Kidney (tissue), 14 donors: ENCODE results near the gene SSTR1. TPM values are rescaled to one million over a fixed set of nuclear protein-coding genes. Genes with fewer than 3 reads are reported as not detected.

Experiments
- DNase-seq, 5 donors: peaks; one replicate each; pipeline ENCODE4 v3.0.0-alpha.2; 2013 to 2020
- FAIRE-seq: peaks from 2 replicates; lab custom pipeline; 2012; peaks lifted over from hg19 to GRCh38; lab: Jason Lieb, UNC
- H3K27ac ChIP-seq, 2 donors: one replicate each; pipeline ENCODE4 v1.7.0; 2013; ENCODE audit warnings: low read depth in 2 of 2, low read length in 2 of 2, inconsistent platforms in 1 of 2
- H3K27me3 ChIP-seq: one replicate; pipeline ENCODE4 v1.7.1; 2013; ENCODE audit warnings: low read length, inconsistent platforms; ENCODE audit not compliant: control insufficient read depth, insufficient read depth
- H3K36me3 ChIP-seq, 3 donors: one replicate each; pipeline versions ENCODE4 v1.7.0 to v1.7.1; 2013; ENCODE audit warnings: low read length in 3 of 3, control low read depth in 1 of 3, inconsistent platforms in 1 of 3; ENCODE audit not compliant: insufficient read depth in 3 of 3, control insufficient read depth in 2 of 3
- H3K4me1 ChIP-seq, 3 donors: one replicate each; pipeline versions ENCODE4 v1.7.0 to v1.7.1; 2013; ENCODE audit warnings: low read length in 3 of 3, inconsistent platforms in 1 of 3, low read depth in 1 of 3; ENCODE audit not compliant: control insufficient read depth in 2 of 3, insufficient read depth in 2 of 3
- H3K4me3 ChIP-seq, 3 donors: one replicate each; pipeline versions ENCODE4 v1.7.0 to v1.8.1; 2013; ENCODE audit warnings: low read length in 3 of 3, control low read depth in 1 of 3, inconsistent platforms in 1 of 3
- H3K9ac ChIP-seq, 3 donors: one replicate each; pipeline versions ENCODE4 v1.7.0 to v1.7.1; 2013; ENCODE audit warnings: low read length in 3 of 3, control low read depth in 1 of 3, inconsistent platforms in 1 of 3
- H3K9me3 ChIP-seq, 3 donors: one replicate each; pipeline versions ENCODE4 v1.7.0 to v1.7.1; 2013; ENCODE audit warnings: low read length in 3 of 3, control low read depth in 1 of 3, inconsistent platforms in 1 of 3; ENCODE audit not compliant: control insufficient read depth in 2 of 3, insufficient read depth in 1 of 3
- intact Hi-C: fragments of 100-400 bp; cut with DNase I; formaldehyde crosslinking; loops from one replicate; pipeline ENCODE4 v1.11.1; 2022
- polyA plus RNA-seq: library from polyadenylated mRNA; stranded (reverse); fragments of 350-450 nt; fragmentation: Illumina TruSeq; extraction: RNeasy Lipid Tissue Mini Kit (QIAGEN cat#74804); gene quantifications from one replicate; pipeline ENCODE4 v1.2.3, GENCODE V29; 2014; ENCODE audit warnings: low read depth, low replicate concordance; ENCODE audit not compliant: insufficient read depth
- total RNA-seq: library from RNA; stranded (reverse); fragmentation: NEBNext Ultra II Directional; extraction: Animal tissue kit (Norgen Biotek cat#: 25700); gene quantifications from one replicate; pipeline ENCODE4 v1.2.1, GENCODE V29; 2021
- TF ChIP-seq, protein P1 (sequence below): IDR thresholded peaks from 3 replicates; pipeline ENCODE4 v1.5.1; 2012; ENCODE audit warnings: mild to moderate bottlenecking, moderate library complexity, borderline replicate concordance; ENCODE audit not compliant: insufficient read depth; ENCODE audit errors: extremely low read depth
- donor health status: control.
- donor health status: control.
- donor health status: control.
- donor health status: control.
- donor health status: control.
- donor health status: DM: yes; HTN: yes; CAD: no.
- donor health status: Normal renal cell carcinoma (clear cell type).

SSTR1 gene
- total and polyA plus RNA-seq, 2 donors from 2014 or later = 1.3 to 4.0 TPM

DNA sequence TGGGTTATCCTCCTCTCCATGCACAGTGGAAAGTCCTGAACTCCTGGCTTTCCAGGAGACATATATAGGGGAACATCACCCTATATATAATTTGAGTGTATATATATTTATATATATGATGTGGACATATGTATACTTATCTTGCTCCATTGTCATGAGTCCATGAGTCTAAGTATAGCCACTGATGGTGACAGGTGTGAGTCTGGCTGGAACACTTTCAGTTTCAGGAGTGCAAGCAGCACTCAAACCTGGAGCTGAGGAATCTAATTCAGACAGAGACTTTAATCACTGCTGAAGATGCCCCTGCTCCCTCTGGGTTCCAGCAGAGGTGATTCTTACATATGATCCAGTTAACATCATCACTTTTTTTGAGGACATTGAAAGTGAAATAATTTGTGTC, 4.4 kb downstream of the SSTR1 start:
- Histone ChIP-seq H3K27ac (no peak overlapping the region), H3K36me3 (no peaks in the 10 kb centered on the region), H3K4me3 (no peak overlapping the region), H3K27me3 (peaks cover 32% of the 10 kb centered on the region), H3K4me1 (peaks cover 0 to 20% (median 6%) of the 10 kb centered on the region in 3 donors), H3K9me3 (no peaks in the 10 kb centered on the region), H3K9ac (no peak overlapping the region)
- TF ChIP-seq, protein P1, sequence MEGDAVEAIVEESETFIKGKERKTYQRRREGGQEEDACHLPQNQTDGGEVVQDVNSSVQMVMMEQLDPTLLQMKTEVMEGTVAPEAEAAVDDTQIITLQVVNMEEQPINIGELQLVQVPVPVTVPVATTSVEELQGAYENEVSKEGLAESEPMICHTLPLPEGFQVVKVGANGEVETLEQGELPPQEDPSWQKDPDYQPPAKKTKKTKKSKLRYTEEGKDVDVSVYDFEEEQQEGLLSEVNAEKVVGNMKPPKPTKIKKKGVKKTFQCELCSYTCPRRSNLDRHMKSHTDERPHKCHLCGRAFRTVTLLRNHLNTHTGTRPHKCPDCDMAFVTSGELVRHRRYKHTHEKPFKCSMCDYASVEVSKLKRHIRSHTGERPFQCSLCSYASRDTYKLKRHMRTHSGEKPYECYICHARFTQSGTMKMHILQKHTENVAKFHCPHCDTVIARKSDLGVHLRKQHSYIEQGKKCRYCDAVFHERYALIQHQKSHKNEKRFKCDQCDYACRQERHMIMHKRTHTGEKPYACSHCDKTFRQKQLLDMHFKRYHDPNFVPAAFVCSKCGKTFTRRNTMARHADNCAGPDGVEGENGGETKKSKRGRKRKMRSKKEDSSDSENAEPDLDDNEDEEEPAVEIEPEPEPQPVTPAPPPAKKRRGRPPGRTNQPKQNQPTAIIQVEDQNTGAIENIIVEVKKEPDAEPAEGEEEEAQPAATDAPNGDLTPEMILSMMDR = no peak
- intact Hi-C loops = no loop called here
- no peak for DNase-seq
- no peak for FAIRE-seq

DNA sequence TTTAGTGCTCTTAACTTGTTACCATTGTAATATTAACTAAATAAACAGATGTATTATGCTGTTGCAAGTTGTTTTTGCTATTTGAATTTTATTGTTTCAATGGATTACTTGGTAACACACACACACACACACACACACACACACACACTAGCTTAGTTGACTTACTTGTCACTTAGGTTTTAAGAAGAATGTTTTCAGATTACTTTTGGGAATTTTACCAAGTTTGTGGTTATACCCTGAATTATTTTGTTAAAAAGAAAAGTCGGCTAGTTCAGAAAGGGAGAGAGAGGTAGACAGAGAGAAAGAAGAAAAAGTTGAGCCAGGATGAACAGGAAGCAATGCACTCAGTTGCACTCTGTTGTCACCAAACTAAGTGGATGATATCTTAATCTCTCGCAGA, 5.3 kb downstream of the SSTR1 start:
- Histone ChIP-seq H3K9me3 (no peaks in the 10 kb centered on the region), H3K27me3 (peaks cover 31% of the 10 kb centered on the region), H3K4me3 (no peak overlapping the region), H3K4me1 (peaks cover 0 to 20% (median 6%) of the 10 kb centered on the region in 3 donors), H3K9ac (no peak overlapping the region), H3K27ac (no peak overlapping the region), H3K36me3 (no peaks in the 10 kb centered on the region)
- intact Hi-C loops = no loop called here
- TF ChIP-seq, protein P1 = no peak
- FAIRE-seq (no peak), DNase-seq (no peak)

DNA sequence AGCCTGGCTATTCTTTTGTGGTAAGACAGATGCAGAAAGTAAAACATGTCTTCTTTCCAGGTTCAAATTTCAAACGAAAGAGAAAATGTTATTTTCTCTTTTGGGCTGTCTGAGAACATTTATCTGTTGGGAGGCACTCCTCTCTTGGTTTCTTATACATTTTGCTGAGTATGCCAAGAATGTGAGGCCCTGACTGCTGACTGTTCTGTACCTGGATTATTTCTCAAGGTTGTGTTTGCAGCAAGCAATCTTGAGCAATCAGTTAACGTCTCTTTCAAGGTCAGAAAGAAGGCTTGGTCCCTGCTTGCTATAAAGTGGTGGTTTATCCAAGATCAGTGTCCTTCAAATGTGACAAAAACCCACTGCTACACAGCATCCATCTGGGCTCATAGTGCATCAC, 9.8 kb downstream of the SSTR1 start:
- Histone ChIP-seq H3K9me3 (no peaks in the 10 kb centered on the region), H3K9ac (no peak overlapping the region), H3K27ac (no peak overlapping the region), H3K4me1 (no peaks in the 10 kb centered on the region), H3K4me3 (no peak overlapping the region), H3K36me3 (no peaks in the 10 kb centered on the region), H3K27me3 (peaks cover under 1% of the 10 kb centered on the region)
- no peak for DNase-seq
- intact Hi-C loops = no loop called here
- TF ChIP-seq, protein P1 = no peak
- no peak for FAIRE-seq

DNA sequence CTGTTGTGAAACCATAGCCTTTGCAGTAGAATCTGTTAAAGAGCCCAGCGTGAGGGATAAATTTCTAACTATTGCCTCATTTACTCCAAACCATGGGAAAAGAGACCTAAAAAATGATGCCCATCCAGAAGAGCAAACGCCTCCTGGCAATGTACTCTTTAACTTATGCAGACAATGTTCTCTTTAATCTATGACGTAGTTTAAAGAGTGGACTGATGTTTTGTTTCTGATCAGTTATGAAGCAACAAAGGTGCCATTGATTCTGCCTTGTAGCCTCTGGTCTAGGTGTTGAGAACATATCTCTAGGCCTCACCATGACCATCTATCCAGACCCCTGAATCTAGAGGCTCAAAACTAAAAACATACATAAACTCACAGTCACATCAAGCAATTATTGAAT, 13.4 kb downstream of the SSTR1 start:
- Histone ChIP-seq H3K27me3 (no peaks in the 10 kb centered on the region), H3K9ac (no peak overlapping the region), H3K4me1 (no peaks in the 10 kb centered on the region), H3K27ac (no peak overlapping the region), H3K4me3 (no peak overlapping the region), H3K9me3 (no peaks in the 10 kb centered on the region), H3K36me3 (no peaks in the 10 kb centered on the region)
- intact Hi-C loops = no loop called here
- DNase-seq (no peak), FAIRE-seq (no peak)
- TF ChIP-seq, protein P1 = no peak
